Stimulated activated CD4-positive, alpha-beta T cell treated with anti-CD3 and anti-CD28 coated beads, Interleukin-15, amount 100 ng/mL, for 1 hour (primary cell): ENCODE measurements around the gene TUBA8.
"Not testable (repeated sequence)": the region's sequence is repeated elsewhere in the genome, so short reads cannot be mapped to it uniquely, and the experiment has no call there.

ENCODE experiments used
- DNase-seq, 2 donors: peaks; one replicate each; pipeline ENCODE4 v3.0.0-alpha.2; 2020; ENCODE audit warnings: low read depth in 1 of 2, low spot score in 1 of 2

The TUBA8 gene

GRCh38 chr22:18104566-18104965 lies 6.0 kb upstream of the TUBA8 start:
- no peak for DNase-seq

GRCh38 chr22:18105981-18106380 lies 4.6 kb upstream of the TUBA8 start:
- DNase-seq: not testable (repeated sequence)

DNA sequence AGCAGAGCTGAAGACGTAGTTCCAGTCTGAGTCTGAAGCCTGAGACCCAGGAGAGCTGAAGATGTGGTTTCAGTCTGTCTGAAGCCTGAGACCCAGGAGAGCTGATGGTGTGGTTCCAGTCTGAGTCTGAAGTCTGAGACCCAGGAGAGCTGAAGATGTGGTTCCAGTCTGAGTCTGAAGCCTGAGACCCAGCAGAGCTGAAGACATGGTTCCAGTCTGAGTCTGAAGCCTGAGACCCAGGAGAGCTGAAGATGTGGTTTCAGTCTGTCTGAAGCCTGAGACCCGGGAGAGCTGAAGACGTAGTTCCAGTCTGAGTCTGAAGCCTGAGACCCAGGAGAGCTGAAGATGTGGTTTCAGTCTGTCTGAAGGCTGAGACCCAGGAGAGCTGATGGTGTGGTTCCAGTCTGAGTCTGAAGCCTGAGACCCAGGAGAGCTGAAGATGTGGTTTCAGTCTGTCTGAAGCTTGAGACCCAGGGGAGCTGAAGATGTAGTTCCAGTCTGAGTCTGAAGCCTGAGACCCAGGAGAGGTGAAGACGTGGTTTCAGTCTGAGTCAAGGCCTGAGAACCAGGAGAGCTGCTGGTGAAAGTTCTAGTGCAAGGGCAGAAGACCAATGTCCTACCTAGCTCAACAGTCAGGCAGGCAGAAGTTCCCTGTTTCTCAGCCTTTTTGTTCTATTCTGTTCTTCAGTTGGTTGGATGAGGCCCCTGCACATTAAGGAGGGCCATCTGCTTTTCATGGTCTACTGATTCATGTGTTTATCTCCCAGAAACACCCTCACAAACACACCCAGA lies 3.9 kb upstream of the TUBA8 start:
- not testable (repeated sequence) for DNase-seq

DNA sequence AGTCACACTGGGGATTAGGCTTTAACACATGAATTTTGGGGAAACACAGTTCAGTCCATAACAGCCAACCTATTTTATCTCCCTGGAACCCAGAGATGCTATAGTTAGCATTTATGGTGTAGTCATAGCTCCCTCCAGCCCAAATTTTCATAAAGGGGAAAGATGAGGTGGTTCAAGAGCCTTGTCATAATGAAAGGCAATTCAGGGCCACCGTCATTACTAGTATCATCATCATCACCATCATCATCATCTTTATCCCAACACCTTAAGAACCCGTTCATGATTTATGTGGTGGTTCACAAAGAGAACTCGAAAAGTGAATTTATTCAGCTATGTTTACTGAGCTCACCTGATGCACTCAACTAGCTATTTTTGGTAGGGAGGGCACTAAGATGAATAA lies 2.4 kb upstream of the TUBA8 start:
- DNase-seq: no peak

GRCh38 chr22:18109410-18110193 lies 1.0 kb upstream of the TUBA8 start:
- no peak for DNase-seq

- no peak for DNase-seq
Observed at GRCh38 chr22:18110954-18111758, 547 bp downstream of the TUBA8 start.

- DNase-seq: no peak
Observed at GRCh38 chr22:18111759-18112330, 1.2 kb downstream of the TUBA8 start.

DNA sequence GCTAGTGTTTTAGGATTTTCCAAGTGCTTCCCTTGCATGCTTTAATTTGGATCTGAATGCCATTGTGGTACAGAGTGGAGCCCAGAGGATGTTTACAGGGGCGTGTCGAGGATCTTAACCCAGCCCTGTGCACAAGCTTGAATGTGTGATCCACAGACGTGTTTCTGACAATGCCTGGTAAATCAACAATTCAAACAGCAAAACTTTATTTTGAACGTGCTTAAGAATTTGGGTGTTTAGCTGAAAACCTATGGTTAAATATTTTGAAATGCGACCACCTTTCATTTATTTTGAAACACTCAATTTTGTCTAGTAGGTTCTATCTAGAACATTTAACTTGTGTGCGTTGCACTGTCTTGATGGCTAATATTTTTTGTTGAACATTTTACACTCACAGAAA lies 1.8 kb downstream of the TUBA8 start:
- no peak for DNase-seq

DNA sequence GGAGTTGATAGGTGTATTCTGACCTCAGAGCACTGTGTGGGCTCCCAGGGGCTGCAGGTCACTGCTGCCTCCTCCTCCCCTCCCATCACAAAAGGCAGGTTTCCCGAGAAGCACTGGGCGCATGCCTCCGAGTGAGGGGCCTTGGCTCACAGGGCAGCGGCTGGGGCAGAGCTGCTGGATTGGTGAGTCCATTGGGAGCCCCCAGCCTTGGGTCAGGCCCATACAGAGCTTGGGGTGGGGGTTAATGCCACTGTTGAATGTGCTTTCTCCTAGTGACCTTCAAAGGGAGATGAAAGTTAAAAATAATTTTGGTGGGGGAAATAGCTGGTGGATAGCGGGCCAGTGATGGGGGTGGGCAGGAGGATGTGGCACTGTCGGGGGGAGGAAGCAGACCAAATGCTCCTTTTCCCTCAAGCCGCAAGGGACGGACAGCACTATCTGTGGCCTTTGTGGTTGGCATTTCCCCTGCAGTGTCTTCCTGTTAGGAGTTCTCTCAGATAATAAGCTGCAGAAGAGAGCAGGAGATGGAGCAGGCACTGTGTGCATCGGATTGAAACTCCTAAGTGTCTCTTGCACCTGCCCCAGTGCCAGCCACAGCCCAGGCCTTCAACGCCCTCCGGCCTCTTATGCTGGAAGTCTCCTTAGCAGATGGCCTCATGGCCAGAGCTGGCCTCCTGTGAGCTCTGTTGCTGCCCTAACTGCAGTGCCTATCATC lies 3.2 kb downstream of the TUBA8 start:
- no peak for DNase-seq

DNA sequence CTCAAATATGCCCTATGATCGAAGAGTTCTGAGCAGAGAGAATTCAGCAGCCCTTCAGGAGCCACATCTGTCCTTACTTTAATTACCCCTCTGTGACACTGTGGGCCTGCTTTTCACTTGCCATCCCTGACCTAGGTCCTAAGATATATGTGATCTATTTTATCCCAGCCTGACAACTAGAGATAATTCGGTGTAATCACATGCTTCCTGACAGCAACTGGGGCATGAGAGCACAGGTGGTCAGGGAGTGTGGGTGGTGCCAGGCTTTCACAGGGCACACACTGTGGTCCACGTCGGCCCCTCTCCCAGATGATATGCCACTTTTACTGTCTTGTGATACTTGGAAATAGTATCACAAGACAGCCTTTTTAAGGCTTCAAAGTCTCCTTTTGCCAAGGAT lies 3.9 kb downstream of the TUBA8 start:
- no peak for DNase-seq

DNA sequence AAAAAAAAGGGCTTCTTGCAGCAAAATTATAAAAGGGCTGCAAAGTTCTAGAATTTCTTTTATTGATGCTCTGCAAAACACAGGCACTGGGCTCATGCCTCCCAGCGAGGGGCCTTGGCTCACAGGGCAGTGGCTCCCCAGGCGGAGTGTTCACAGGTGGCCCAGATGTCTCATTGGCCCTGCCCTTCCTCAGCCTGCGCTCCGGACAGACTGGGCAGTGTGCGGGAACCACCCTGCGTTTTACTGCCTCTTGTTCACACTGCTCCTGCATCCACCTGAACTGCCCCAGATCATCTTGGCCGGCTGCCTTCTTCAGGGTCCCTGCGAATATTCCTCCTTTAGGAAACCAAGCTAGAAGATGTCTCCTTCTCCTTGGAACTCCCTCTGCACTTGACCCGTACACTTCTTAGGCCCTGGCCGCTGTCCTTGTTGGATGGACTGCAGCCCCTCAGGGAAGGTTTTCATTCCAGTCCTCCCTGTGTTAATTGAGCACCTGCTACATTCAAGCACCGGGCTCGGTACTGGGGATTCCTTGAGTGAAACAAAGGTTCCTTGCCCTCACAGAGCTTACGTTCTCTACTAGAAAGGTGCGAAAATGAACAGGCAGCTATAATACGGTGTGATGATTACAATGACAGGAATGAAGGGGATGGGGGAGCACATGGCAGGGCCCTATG lies 4.5 kb downstream of the TUBA8 start:
- no peak for DNase-seq

GRCh38 chr22:18115906-18116371 lies 5.3 kb downstream of the TUBA8 start:
- DNase-seq: no peak

DNA sequence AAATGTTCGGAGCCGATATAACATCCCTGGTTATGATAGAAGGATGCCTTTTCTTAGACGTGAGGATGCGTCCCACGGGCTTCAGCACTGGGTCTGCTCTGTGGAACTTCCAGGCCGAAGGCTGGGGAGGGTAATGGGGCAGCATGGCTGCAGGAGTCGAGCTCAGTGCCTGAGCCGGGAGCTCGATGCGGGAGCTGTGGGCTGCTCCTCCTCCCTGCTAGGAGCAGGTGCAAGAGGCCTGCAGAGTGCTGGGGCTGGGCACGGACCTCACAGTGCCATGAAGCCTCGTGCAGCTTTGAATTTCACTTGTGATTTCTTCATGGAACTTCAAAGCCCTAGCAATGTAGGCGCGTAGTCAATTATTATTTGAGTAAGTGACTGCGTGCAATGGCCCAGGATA lies 6.0 kb downstream of the TUBA8 start:
- no peak for DNase-seq

GRCh38 chr22:18118345-18118915 lies 7.8 kb downstream of the TUBA8 start:
- no peak for DNase-seq

DNA sequence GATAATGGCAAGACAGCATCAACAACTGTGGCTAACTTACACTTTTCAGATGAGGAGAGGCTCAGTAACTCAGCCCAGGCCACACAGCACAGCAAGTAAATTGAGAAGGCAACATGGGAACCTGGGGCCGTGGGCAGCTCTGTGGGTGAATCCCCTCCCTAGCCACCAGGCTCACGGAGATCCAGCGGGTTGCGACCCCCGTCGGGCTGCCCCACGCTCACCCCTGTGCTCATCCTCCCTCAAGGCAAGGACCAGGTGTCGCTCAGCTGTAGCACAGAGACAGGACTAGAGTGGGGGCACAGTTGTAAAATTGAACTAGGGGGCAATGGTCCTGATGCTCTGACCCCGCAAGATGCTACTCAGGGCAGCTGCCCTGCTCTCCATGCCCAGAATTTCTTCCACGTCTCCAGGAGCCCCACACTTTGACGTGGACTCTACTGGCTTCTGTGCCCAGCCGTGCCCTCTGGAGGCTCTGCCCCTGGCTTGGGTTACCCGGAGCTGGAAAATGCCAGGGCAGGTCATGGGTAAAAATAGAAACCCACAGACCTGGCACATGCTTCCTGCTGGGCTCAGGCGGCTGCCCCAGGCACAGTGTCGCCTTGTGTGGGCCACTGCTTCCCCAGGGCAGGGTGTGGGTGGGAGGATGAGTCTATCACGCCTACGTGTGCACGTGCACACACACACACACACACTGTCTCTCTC lies 9.0 kb downstream of the TUBA8 start:
- no peak for DNase-seq

DNA sequence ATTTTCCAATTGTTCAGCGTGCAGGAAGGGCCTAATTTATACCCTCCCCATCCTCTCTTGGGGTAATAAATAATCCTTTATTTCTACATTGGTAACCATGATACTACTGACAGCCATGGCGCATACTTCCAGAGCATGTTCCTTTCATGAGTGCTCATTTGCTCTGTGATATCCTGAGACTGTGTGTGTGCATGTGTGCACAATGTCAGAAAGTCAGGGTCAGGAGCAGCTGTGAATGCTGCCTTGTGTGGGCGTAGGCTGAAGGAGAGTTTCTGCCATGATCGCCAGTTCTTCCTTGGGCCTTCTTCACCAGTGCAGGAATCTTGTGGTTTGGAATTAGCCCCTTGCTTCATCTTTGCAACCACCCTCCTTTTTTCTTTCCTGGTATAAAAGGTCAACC lies 10.2 kb downstream of the TUBA8 start:
- DNase-seq: no peak

DNA sequence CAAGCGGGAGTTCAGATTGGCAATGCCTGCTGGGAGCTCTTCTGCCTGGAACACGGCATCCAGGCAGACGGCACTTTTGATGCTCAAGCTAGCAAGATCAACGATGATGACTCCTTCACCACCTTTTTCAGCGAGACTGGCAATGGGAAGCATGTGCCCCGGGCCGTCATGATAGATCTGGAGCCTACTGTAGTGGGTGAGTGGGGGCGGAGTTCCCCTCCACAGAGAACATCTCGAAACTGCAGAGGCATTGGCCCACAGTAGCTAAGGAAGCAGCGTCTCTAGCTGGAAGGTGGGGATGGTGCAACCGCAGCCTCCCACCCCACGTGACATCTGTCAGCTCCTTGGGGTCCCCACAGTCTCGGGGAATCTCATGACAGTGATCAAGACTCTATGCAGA lies 10.9 kb downstream of the TUBA8 start:
- DNase-seq: no peak

- no peak for DNase-seq
Observed at GRCh38 chr22:18121954-18122554, 11.4 kb downstream of the TUBA8 start.
